KMS-11 (cell line): ENCODE measurements around the gene C3orf49.

Source experiments
- H2AFZ ChIP-seq: fragments of 200-600 bp; sonication (generic); 2 replicates; pipeline ENCODE4 v1.6.1; 2016; ENCODE audit warnings: antibody characterized with exemption, mixed run types, low read depth
- H3K27ac ChIP-seq: fragments of 200-600 bp; sonication (generic); 2 replicates; pipeline ENCODE4 v1.6.1; 2016; ENCODE audit warnings: mild to moderate bottlenecking, mixed run types
- H3K27me3 ChIP-seq: fragments of 200-600 bp; sonication (generic); 2 replicates; pipeline ENCODE4 v1.6.1; 2017; ENCODE audit warnings: mild to moderate bottlenecking, low read depth, mixed run types, moderate library complexity; ENCODE audit not compliant: insufficient read depth
- H3K36me3 ChIP-seq: fragments of 200-600 bp; sonication (generic); 2 replicates; pipeline ENCODE4 v1.6.1; 2017; ENCODE audit warnings: mild to moderate bottlenecking, mixed run types; ENCODE audit not compliant: insufficient read depth
- H3K4me1 ChIP-seq: fragments of 200-600 bp; sonication (generic); 2 replicates; pipeline ENCODE4 v1.6.1; 2016; ENCODE audit warnings: mild to moderate bottlenecking, low read depth, mixed run types; ENCODE audit not compliant: poor library complexity, severe bottlenecking
- H3K4me2 ChIP-seq: fragments of 200-600 bp; sonication (generic); 2 replicates; pipeline ENCODE4 v1.7.0; 2016; ENCODE audit warnings: mild to moderate bottlenecking, mixed run types
- H3K4me3 ChIP-seq: fragments of 200-600 bp; sonication (generic); IDR thresholded peaks from 2 replicates; pipeline ENCODE4 v1.6.1; 2017; ENCODE audit warnings: low read depth, low read length, mixed read lengths; ENCODE audit not compliant: insufficient read depth
- H3K79me2 ChIP-seq: fragments of 200-600 bp; sonication (generic); 2 replicates; pipeline ENCODE4 v1.6.1; 2016; ENCODE audit warnings: low read depth, mixed run types; ENCODE audit not compliant: insufficient read depth
- H3K9ac ChIP-seq: fragments of 200-600 bp; sonication (generic); 2 replicates; pipeline ENCODE4 v1.6.1; 2016; ENCODE audit warnings: mild to moderate bottlenecking, mixed run types
- H4K20me1 ChIP-seq: fragments of 200-600 bp; sonication (generic); 2 replicates; pipeline ENCODE4 v1.6.1; 2016; ENCODE audit warnings: mild to moderate bottlenecking, mixed run types; ENCODE audit not compliant: insufficient read depth
- CTCF ChIP-seq: fragments of 200-600 bp; sonication (generic); conservative IDR thresholded peaks from 2 replicates; pipeline ENCODE4 v1.6.1; 2017; ENCODE audit warnings: low read depth, mild to moderate bottlenecking, antibody characterized with exemption, low read length, moderate library complexity, mixed read lengths

The C3orf49 gene

DNA sequence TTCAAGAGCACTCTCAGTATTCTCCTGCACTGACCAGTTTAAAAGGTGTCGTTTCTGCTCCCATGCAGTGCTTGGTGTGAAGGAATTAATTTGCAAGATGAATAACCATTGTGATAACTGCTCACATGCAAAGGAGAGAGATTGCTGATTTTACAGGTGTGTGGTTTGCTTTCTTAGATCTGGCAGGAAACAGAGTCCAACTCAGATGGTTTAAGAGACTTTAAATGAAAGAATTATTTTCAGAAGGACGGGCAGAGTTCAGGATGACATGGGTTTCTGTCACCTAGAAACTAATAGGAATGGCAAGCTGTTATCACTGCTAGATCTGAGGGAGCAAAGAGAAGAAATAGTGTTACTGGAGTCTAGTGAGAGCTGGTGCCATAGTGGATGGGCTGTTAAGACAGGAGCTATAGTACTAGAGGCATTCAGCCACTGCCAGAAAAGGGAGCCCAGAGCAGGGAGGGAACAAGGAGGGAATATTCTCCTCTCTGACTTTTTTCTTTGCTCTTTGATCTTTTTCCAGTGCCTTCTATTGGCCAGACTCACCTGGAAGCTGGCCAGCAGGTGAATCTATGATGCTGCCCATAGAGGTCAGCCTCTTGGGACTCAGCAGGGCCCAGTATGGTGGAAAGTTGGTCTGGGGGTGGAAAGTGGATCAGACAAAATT, 59.4 kb downstream of the C3orf49 start:
- Histone ChIP-seq H3K79me2 (no peaks in the 10 kb centered on the region; the same call in 1 of the 2 replicates), H3K4me2 (no peak overlapping the region), H4K20me1 (no peaks in the 10 kb centered on the region), H2AFZ (no peak overlapping the region), H3K9ac (no peak overlapping the region), H3K27me3 (no peaks in the 10 kb centered on the region), H3K4me3 (no peak overlapping the region), H3K36me3 (no peaks in the 10 kb centered on the region), H3K27ac (no peak overlapping the region), H3K4me1 (peaks cover 5% of the 10 kb centered on the region)
- no peak for TF ChIP-seq CTCF

DNA sequence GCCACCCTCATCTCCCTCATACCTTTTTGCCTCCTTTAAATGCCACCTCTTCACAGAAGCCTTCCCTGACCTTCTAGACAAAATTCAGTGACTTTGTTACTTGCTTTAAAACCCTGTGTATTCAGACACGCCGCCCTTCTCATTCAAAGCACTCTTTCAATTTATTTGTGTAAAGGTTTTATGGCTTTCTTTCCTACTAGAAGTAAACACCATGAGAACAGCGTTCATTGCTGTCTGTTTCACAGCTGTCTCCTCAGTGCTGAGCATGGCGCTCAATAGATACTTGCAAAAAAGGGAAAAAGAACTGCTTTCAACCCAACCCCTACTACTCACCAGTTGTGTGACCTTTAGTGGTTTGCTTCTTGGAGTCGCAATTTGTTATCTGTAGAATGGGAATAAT, 61.6 kb downstream of the C3orf49 start:
- Histone ChIP-seq H3K79me2 (no peaks in the 10 kb centered on the region; the same call in 1 of the 2 replicates), H3K27me3 (no peaks in the 10 kb centered on the region)

DNA sequence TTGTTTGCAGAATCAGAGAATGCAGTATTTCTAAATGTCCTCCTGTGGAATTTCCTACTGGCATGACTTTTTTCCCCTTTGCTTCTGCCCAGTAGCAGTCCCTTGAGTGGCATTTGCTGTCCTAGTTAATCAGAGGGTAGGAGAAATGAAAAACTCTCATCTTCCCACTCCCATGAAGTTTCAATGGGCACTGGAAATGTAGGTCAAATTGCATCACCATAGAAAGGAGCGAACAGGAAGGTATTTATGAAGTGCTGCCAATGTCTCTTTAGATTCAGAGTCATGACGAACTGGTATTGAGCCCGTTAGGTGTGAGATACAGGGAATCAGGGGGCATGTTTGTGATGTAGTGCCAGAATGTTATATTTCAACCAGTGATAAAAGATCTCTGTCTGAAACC, 67.8 kb downstream of the C3orf49 start:
- no peaks in the 10 kb centered on the region for H3K4me1 ChIP-seq
- H4K20me1 ChIP-seq = no peaks in the 10 kb centered on the region
- H2AFZ ChIP-seq = no peak overlapping the region
- no peak overlapping the region for H3K4me2 ChIP-seq
- no peak for TF ChIP-seq CTCF
- H3K79me2 ChIP-seq = no peaks in the 10 kb centered on the region; the same call in 1 of the 2 replicates
- no peak overlapping the region for H3K9ac ChIP-seq
- H3K36me3 ChIP-seq = no peaks in the 10 kb centered on the region
- no peaks in the 10 kb centered on the region for H3K27me3 ChIP-seq
- no peak overlapping the region for H3K27ac ChIP-seq
- H3K4me3 ChIP-seq = no peak overlapping the region

More for the DNA sequence above, 61.6 kb downstream of the C3orf49 start:
- Histone ChIP-seq H4K20me1 (no peaks in the 10 kb centered on the region), H2AFZ (no peak overlapping the region), H3K4me3 (no peak overlapping the region), H3K4me2 (no peak overlapping the region), H3K27ac (no peak overlapping the region), H3K9ac (no peak overlapping the region), H3K4me1 (peaks cover 5% of the 10 kb centered on the region), H3K36me3 (no peaks in the 10 kb centered on the region)
- TF ChIP-seq CTCF = no peak

DNA sequence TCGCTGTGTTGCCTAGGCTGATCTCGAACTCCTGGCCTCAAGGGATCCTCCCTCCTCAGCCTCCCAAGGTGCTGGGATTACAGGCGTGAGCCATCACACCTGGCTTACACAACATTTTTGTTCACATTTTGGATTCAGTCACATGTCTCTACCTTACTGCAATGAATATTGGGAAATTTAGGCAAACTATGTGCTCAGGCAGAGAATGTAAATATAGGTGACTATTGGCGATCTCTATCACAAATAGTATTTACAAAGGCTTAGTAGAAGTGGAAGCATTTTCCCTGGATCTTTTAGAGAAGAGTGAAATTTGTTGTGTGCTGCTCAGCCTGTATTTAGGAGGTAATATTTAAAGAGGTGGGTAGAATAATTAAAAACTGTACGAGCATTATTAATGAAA, 72.4 kb downstream of the C3orf49 start:
- no peaks in the 10 kb centered on the region for H3K36me3 ChIP-seq
- no peak for TF ChIP-seq CTCF
- no peak overlapping the region for H3K4me3 ChIP-seq
- no peak overlapping the region for H3K4me2 ChIP-seq
- no peaks in the 10 kb centered on the region for H3K27me3 ChIP-seq
- no peak overlapping the region for H3K9ac ChIP-seq
- H3K4me1 ChIP-seq = peaks cover 19% of the 10 kb centered on the region
- no peaks in the 10 kb centered on the region for H3K79me2 ChIP-seq
- no peak overlapping the region for H2AFZ ChIP-seq
- no peaks in the 10 kb centered on the region for H4K20me1 ChIP-seq
- no peak overlapping the region for H3K27ac ChIP-seq
